Islet of Langerhans (tissue), 1 donor: ENCODE results near the gene MIER2.
"Not testable (repeated sequence)": the region's sequence is repeated elsewhere in the genome, so short reads cannot be mapped to it uniquely, and the experiment has no call there.

Source experiments
- FAIRE-seq: peaks from one replicate; lab custom pipeline; 2011; peaks lifted over from hg19 to GRCh38; lab: Jason Lieb, UNC

MIER2 gene

GRCh38 chr19:362154-362553 is 17.6 kb upstream of the MIER2 start:
- FAIRE-seq: no peak

DNA sequence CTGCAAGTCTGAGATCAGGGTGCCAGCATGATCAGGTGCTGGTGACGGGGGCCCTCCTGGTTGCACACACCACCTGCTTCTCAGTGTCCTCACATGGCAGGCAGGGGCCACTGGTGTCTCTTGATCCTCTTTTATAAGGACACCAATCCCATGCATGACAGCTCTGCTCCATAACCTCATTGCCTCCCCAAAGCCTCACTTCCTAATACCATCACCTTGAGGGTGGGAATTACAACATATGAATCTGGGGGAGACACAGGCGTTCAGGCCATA is 15.0 kb upstream of the MIER2 start:
- no peak for FAIRE-seq

GRCh38 chr19:355536-355935 is 10.9 kb upstream of the MIER2 start:
- not testable (repeated sequence) for FAIRE-seq

- no peak for FAIRE-seq
Observed at GRCh38 chr19:355134-355533, 10.5 kb upstream of the MIER2 start.

DNA sequence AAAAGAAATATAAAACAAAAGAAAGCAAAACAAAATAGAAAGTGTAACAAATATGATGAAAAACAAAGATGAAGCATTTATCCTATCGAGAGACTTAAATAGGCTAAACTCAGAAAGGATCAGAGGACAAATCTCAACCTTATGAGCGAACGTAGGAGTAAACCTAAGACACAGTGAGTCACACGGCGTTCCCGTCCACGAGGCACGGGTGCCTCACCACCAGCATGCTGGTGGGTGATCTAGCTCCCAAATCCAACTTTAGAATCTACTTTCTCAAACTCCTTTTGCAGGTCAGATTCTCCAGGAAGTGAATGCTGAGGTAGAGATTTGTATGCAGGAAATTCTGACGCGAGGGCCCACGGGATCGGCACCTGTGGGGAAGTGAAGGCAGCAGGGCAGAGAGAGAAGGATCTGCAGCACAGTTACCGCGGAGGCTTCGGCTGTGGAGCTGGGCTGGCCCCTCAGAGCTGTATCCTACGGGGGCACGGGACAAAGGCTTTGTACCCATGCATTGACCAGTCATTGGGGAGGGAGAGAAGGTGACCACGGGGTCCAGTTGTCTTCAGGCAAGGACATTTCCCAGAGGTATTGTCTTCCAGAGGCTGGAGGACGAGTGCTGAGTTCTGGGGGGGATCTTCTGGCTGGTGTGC is 7.5 kb upstream of the MIER2 start:
- no peak for FAIRE-seq

DNA sequence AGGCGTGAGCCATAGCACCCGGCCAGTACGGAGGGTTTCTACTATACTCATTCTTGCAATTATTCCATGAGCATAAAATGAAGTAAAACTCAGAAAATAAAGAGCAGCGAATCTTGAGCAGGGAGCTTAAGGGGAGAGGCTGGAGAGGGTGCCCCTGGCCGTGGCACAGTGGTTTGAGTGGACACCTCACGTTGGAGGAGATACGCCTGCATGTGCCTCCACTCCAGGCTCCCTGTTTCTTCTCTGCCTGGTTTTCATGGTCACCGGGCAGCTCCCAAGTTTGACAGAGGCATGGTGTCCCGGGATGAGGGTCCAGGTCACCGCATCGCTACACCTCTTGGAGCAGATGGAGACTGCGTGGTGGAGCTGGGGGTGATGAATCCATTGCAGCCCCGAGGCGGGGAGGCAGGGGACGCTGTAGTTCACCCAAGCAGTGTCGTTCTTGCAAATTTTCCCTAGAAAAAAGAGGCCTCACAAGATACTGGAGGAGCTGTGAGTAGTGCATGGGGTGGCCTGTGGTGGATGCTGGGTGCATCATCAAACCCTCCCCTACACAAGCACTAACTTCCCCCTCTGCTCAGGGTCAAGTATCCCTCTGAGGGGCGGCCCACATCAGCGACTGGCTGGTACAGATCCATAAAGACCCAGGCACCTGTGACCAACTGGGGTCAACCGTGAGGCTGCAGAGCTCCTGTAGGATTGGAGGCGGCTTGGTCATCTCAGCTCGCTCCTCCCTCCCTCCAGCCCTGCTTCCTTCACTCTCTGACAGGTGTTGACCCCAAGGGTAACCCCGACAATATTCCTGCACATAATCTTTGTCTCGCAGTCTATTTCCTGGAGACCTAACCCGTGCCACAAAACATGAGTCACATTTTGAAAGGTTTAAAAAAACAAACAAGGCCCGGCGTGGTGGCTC is 3.6 kb upstream of the MIER2 start:
- FAIRE-seq: no peak

DNA sequence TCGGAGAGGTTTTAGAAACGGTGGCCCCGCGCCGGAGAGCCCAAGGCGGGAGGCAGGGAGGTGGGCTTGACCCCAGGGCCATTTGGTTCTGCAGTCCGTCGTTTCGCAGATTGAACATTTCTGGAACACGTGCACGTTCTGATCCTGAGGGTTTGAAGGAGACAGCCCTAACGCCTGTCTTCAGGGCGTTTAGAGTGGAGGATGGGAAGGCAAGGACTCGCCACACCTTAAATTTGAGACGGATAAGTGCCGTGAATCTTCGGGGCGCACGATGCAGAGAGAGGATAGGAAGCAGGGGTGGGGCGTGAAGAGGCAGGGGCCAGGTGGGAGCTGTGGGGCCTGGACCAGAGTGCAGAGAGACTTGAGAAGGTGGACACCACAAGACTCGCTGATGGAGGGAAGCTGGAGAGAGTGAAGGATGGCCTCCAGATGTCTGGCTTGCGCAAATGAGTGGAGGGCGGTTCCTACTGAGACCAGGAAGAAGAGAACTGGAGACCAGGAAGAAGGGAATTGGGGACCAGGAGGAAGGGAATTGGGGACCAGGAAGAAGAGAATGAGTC is 804 bp upstream of the MIER2 start:
- FAIRE-seq: no peak

GRCh38 chr19:343941-344624 is 513 bp downstream of the MIER2 start:
- FAIRE-seq: no peak

- no peak for FAIRE-seq
Observed at GRCh38 chr19:343451-343931, 1.1 kb downstream of the MIER2 start.

GRCh38 chr19:342801-343421 is 1.7 kb downstream of the MIER2 start:
- FAIRE-seq: no peak

GRCh38 chr19:342128-342455 is 2.5 kb downstream of the MIER2 start:
- FAIRE-seq: no peak

GRCh38 chr19:341386-342127 is 3.0 kb downstream of the MIER2 start:
- no peak for FAIRE-seq

DNA sequence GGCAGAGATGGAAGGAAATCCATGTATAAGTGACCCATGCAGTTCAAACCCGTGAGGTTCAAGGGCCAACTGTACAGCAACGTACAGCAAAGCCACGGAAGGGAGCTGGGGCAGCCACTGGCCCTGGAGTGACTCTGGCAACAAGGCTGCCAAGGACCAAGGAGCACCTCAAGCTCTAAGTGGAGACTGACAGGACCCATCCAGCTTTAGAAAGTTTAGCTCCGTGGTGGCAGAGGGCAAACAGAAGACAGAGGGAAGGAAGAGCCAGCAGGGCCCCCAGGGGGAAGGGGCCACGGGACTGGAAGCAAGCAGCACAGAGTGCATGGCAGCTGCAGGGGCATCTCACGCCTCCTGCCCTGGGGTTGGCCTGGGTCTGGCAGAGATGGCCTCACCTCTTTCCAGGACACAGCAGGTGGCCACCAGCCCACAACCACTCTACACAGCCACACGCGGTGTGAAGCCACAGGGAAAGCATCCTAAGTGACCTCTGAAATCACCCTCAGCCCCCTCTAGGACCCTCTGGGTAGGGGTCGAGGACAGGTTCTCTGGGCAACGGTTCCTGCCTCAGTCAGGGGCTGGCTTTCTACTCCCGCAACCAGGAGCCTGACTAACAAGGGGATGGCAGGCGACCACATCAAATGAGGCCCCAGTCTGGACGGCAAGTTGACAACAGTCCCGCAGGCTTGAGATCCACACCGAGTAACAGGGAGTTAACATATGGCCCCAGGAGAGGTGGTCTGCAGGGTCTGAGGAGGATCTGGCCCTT is 3.8 kb downstream of the MIER2 start:
- no peak for FAIRE-seq

- FAIRE-seq: no peak
Observed at GRCh38 chr19:339262-339887, 5.2 kb downstream of the MIER2 start.

DNA sequence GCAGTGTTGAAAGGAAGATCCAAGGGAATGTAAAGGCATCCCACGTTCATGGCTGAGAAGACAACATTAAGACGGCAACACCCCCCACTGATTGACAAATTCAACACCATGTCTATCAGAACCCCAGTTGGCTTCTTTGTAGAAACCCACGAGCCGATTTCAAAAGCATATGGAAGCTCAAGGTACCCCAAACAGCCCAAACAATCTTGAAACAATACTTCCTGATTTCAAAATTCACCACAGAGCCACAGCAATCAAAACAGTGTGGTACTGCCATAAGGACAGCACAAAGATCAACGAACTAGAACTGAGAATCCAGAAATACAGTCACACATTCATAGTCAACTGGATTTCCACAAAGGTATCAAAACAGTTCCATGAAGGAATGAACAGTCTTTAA is 6.2 kb downstream of the MIER2 start:
- no peak for FAIRE-seq

- FAIRE-seq: no peak
Observed at GRCh38 chr19:336067-336614, 8.5 kb downstream of the MIER2 start.

DNA sequence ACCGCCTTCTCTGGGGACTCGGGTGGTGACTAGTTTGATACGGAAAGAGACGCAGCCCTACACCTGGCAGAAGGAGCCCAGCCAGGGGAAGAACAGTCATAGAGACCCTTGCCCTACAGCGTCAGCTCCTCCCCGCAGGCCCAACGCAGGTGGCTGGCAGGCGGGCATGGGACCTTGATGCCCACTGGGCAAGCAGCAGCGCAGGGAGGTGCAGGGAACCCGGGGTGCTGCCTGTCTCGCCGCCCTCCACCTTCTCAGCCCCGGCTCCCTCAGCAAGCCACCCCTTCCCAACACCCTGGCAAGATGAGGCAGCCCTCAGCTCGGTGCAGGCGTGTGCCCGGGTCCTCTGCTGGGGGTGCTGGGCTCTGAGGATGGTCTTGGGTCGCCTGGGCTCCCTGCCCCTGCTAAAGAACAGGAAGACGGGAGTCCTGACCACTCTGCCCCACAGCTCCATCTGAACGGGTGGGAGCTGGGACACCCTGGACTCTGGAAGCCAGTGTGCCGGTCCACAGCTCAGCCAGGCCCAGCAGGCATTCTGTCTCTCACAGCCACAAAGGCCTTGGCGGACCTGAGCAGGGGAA is 9.0 kb downstream of the MIER2 start:
- FAIRE-seq: no peak

- FAIRE-seq: no peak
Observed at GRCh38 chr19:335072-335471, 9.5 kb downstream of the MIER2 start.

- FAIRE-seq: no peak
Observed at GRCh38 chr19:334296-335071, 10.1 kb downstream of the MIER2 start.
